Hepatocyte (in vitro differentiated cells): ENCODE data around the gene HAUS1. TPM values are rescaled to one million over a fixed set of nuclear protein-coding genes. Genes with fewer than 3 reads are reported as not detected.

Source experiments
- DNase-seq: peaks from one replicate; pipeline ENCODE4 v3.0.0-alpha.2; 2016; ENCODE audit warnings: low spot score
- H2AFZ ChIP-seq: fragments of 200-600 bp; sonication (generic); 2 replicates; pipeline ENCODE4 v1.6.0; 2016; ENCODE audit warnings: antibody characterized with exemption, mild to moderate bottlenecking
- H3K27ac ChIP-seq: fragments of 200-600 bp; sonication (generic); 2 replicates; pipeline ENCODE4 v1.5.1; 2016; ENCODE audit warnings: mild to moderate bottlenecking
- H3K27me3 ChIP-seq: fragments of 200-600 bp; sonication (generic); 2 replicates; pipeline ENCODE4 v1.6.1; 2016
- H3K36me3 ChIP-seq: fragments of 200-600 bp; sonication (generic); replicated peaks from 2 replicates; pipeline ENCODE4 v1.5.1; 2016; ENCODE audit warnings: low read depth; ENCODE audit not compliant: insufficient read depth
- H3K4me1 ChIP-seq: fragments of 200-600 bp; sonication (generic); 2 replicates; pipeline ENCODE4 v1.5.1; 2016; ENCODE audit warnings: mild to moderate bottlenecking, moderate library complexity; ENCODE audit not compliant: insufficient read depth
- H3K4me2 ChIP-seq: fragments of 200-600 bp; sonication (generic); 2 replicates; pipeline ENCODE4 v1.6.0; 2016
- H3K4me3 ChIP-seq: fragments of 200-600 bp; sonication (generic); 2 replicates; pipeline ENCODE4 v1.5.1; 2016; ENCODE audit warnings: mild to moderate bottlenecking
- H3K79me2 ChIP-seq: fragments of 200-600 bp; sonication (generic); 2 replicates; pipeline ENCODE4 v1.6.0; 2017; ENCODE audit warnings: mild to moderate bottlenecking
- H3K9me2 ChIP-seq: fragments of 200-600 bp; sonication (generic); replicated peaks from 2 replicates; pipeline ENCODE4 v1.6.0; 2017; ENCODE audit warnings: mild to moderate bottlenecking; ENCODE audit not compliant: insufficient read depth
- H3K9me3 ChIP-seq: fragments of 200-600 bp; sonication (generic); 2 replicates; pipeline ENCODE4 v1.5.1; 2016; ENCODE audit warnings: low read depth, mild to moderate bottlenecking
- H4K20me1 ChIP-seq: fragments of 200-600 bp; sonication (generic); 2 replicates; pipeline ENCODE4 v1.6.0; 2016; ENCODE audit warnings: mild to moderate bottlenecking; ENCODE audit not compliant: insufficient read depth, poor library complexity, severe bottlenecking
- EZH2 ChIP-seq: fragments of 200-600 bp; sonication (generic); IDR thresholded peaks from 2 replicates; pipeline ENCODE4 v1.6.1; 2016; ENCODE audit warnings: antibody characterized with exemption, mild to moderate bottlenecking, borderline replicate concordance
- EZH2phosphoT487 ChIP-seq: fragments of 200-600 bp; sonication (generic); IDR thresholded peaks from one replicate; pipeline ENCODE4 v1.6.1; 2018; ENCODE audit warnings: antibody characterized with exemption, mild to moderate bottlenecking, low read depth, moderate library complexity; ENCODE audit not compliant: unreplicated experiment, severe bottlenecking
- WGBS: methylation state at CpG from one replicate; pipeline ENCODE4 v1.1.6; 2016; ENCODE audit warnings: low lambda C conversion rate; ENCODE audit errors: missing lambda C conversion rate; 5-methylcytosine and 5-hydroxymethylcytosine counted together
- polyA plus RNA-seq: library from polyadenylated mRNA; unstranded; fragments of >200 nt; fragmentation: Nextera tagmentation; extraction: Ambion mirVana; gene quantifications from 2 replicates; pipeline ENCODE4 v1.2.1, GENCODE V29; 2016
- small RNA-seq: library from RNA; depleted of rRNA; stranded (forward); fragments of <200 nt; gene quantifications from one replicate; pipeline ENCODE3, GENCODE V24; 2014
- total RNA-seq: library from RNA; depleted of rRNA; stranded (reverse); fragments of >200 nt; gene quantifications from 2 replicates; pipeline ENCODE4 v1.2.3, GENCODE V29; 2014
- TF ChIP-seq, protein P1 (sequence below): fragments of 200-600 bp; sonication (generic); IDR thresholded peaks from 2 replicates; pipeline ENCODE4 v1.5.1; 2016; ENCODE audit warnings: antibody characterized with exemption, mild to moderate bottlenecking; ENCODE audit not compliant: poor library complexity

Gene HAUS1
- total and polyA plus RNA-seq, 2 experiments from 2014 or later = 36.5 to 51.8 TPM

DNA sequence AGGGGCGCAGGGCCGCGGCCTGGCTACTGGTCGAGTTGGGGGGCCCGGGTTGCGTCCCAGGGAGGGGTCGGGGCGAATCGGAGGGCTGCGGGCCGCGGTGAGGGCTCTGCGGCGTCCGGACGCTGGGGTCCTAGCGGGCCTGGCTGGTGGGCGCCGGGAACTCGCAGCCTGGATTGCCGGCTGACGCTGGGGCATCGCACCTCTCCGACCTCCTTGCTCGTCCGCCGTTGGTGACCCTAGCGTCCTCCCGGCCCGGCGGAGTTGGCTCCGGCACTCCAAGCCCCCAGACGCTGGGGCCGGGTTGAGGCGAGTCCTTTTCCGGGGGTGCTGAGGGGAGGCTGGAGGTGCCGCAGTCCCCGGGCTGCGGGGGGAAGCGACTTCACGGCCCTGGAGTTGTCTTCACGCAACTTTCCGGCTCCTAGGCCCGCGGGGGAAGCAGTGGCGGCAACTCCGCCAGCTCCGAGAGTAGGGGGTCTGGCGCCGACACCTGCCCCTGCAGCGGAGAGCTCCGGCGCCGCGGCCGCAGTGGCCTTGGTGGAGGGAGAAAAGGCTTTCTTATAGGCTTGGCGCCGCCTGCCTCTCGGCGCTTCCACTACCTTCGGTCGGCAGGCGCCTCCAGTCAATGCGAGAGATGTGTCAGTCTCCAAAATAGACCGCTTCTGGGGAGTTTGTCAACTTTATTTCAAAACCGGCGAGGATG lies 70.3 kb downstream of the HAUS1 start:
- H3K9me3 ChIP-seq = no peaks in the 10 kb centered on the region
- H3K4me1 ChIP-seq = peaks cover 10% of the 10 kb centered on the region
- H3K9me2 ChIP-seq = no peaks in the 10 kb centered on the region
- DNase-seq = peak; percentile 75
- no peaks in the 10 kb centered on the region for H3K27me3 ChIP-seq
- no peak for TF ChIP-seq EZH2phosphoT487
- no peak for TF ChIP-seq EZH2
- TF ChIP-seq, protein P1, sequence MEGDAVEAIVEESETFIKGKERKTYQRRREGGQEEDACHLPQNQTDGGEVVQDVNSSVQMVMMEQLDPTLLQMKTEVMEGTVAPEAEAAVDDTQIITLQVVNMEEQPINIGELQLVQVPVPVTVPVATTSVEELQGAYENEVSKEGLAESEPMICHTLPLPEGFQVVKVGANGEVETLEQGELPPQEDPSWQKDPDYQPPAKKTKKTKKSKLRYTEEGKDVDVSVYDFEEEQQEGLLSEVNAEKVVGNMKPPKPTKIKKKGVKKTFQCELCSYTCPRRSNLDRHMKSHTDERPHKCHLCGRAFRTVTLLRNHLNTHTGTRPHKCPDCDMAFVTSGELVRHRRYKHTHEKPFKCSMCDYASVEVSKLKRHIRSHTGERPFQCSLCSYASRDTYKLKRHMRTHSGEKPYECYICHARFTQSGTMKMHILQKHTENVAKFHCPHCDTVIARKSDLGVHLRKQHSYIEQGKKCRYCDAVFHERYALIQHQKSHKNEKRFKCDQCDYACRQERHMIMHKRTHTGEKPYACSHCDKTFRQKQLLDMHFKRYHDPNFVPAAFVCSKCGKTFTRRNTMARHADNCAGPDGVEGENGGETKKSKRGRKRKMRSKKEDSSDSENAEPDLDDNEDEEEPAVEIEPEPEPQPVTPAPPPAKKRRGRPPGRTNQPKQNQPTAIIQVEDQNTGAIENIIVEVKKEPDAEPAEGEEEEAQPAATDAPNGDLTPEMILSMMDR = no peak
- peak overlapping the region; percentile 91 for H3K4me2 ChIP-seq
- H3K4me3 ChIP-seq = peak overlapping the region; percentile 98
- peaks cover 55% of the 10 kb centered on the region for H3K79me2 ChIP-seq
- peak overlapping the region; percentile 94 for H3K27ac ChIP-seq
- 2% methylated on average over 35 of the region's 67 CpGs for WGBS
- no peaks in the 10 kb centered on the region for H3K36me3 ChIP-seq
- H4K20me1 ChIP-seq = peaks cover 29% of the 10 kb centered on the region
- H2AFZ ChIP-seq = peak overlapping the region; percentile 85

DNA sequence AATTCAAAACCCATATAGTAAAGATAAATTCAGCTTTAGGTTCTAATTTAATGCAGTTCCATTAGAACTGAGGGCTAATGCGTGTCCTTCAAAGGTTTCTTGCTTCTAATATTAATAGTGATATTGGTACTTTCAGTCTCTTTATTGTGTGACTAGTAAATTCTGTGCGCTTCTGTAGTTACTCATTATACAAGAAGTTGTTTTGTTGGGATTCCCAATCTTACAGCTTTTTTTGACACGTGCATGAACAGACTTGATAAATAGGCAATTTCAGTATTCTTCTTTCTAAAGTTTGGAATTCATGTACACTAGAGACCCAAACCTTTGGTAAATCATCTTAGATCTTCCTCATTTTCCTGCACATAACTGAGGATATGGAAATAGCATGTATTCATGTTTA lies 71.8 kb downstream of the HAUS1 start:
- Histone ChIP-seq H3K79me2 (peaks cover 70% of the 10 kb centered on the region), H2AFZ (no peak overlapping the region), H4K20me1 (peaks cover 37% of the 10 kb centered on the region), H3K27me3 (no peaks in the 10 kb centered on the region), H3K4me1 (peaks cover 10% of the 10 kb centered on the region), H3K36me3 (no peaks in the 10 kb centered on the region), H3K9me2 (no peaks in the 10 kb centered on the region), H3K9me3 (no peaks in the 10 kb centered on the region), H3K4me2 (peak overlapping the region; percentile 91), H3K27ac (no peak overlapping the region), H3K4me3 (no peak overlapping the region)
- DNase-seq = no peak
- 93% methylated on average over 3 of the region's 3 CpGs for WGBS
- TF ChIP-seq EZH2phosphoT487 = no peak
- TF ChIP-seq, protein P1 = no peak
- no peak for TF ChIP-seq EZH2

Small RNA genes within 50 kb of the gene (small RNA-seq; reads per million reads assigned to genes)
- gene RNU6-1278P = not detected
- 0.12 reads per million for gene RNY4P37

Other genes starting within 250 kb of the HAUS1 start
- 31.1 and 32.1 TPM in 2 replicates for gene EPG5, start 137.1 kb upstream of the HAUS1 start, total RNA-seq
- gene EPG5, start 137.1 kb upstream of the HAUS1 start, polyA plus RNA-seq = 4.6 and 5.7 TPM in 2 replicates
- gene PSTPIP2, start 32.1 kb upstream of the HAUS1 start, total RNA-seq = 21.2 and 24.5 TPM in 2 replicates
- 10.0 and 11.9 TPM in 2 replicates for gene PSTPIP2, start 32.1 kb upstream of the HAUS1 start, polyA plus RNA-seq
- 931 and 979 TPM in 2 replicates for gene ATP5F1A, start 6.1 kb upstream of the HAUS1 start, total RNA-seq
- 533 and 609 TPM in 2 replicates for gene ATP5F1A, start 6.1 kb upstream of the HAUS1 start, polyA plus RNA-seq